GM23338 (cell line): ENCODE data around the gene PSTK.

Source experiments
- CREB1 ChIP-seq: fragments of 250-450 bp; sonication (Bioruptor Pico); IDR thresholded peaks from 2 replicates; pipeline ENCODE4 v1.5.0; 2020; ENCODE audit warnings: low read depth, mild to moderate bottlenecking, moderate library complexity
- EZH2 ChIP-seq: fragments of 200-600 bp; sonication (generic); IDR thresholded peaks from one replicate; pipeline ENCODE4 v1.8.0; 2017; ENCODE audit warnings: antibody characterized with exemption, mild to moderate bottlenecking, low read depth; ENCODE audit not compliant: unreplicated experiment
- EZH2phosphoT487 ChIP-seq: fragments of 200-600 bp; sonication (generic); IDR thresholded peaks from one replicate; pipeline ENCODE4 v1.8.1; 2018; ENCODE audit warnings: antibody characterized with exemption; ENCODE audit not compliant: unreplicated experiment
- POLR2AphosphoS5 ChIP-seq: IDR thresholded peaks from 2 replicates; pipeline ENCODE4 v1.6.1; 2016; ENCODE audit warnings: antibody characterized with exemption, low read depth
- STAT1 ChIP-seq: IDR thresholded peaks from one replicate; pipeline ENCODE4 v1.6.1; 2016; ENCODE audit warnings: antibody characterized with exemption; ENCODE audit not compliant: unreplicated experiment
- TF ChIP-seq, protein P1 (sequence below), 2 experiments: fragments of 200-600 bp in 1 of 2; sonication (generic) in 1 of 2; conservative IDR thresholded peaks; 2 replicates each; pipeline versions ENCODE4 v1.5.1 to v1.6.1; 2016 to 2017; ENCODE audit warnings: antibody characterized with exemption in 2 of 2, low read depth in 2 of 2, mild to moderate bottlenecking in 2 of 2, moderate library complexity in 1 of 2
- TF ChIP-seq, protein P2 (sequence below): IDR thresholded peaks from one replicate; pipeline ENCODE4 v1.6.1; 2018; ENCODE audit warnings: antibody characterized with exemption; ENCODE audit not compliant: unreplicated experiment

DNA sequence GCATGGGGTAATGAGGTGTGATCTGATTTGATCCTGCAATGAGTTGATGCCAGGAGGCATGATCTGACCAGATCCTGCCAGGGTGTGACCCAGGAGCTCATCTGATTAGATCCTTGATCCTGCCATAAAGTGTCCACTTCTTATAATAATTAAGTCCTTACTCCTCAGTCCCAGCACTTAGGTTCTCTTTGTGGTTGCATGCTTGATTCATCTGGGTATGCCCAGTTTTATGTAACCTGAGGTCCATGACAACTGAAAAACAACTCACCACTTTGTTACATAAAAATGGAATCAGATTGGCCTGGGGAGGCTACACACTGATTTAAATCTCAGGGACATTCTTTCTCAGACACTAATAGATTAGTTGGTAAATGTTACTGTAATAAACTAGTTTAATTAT, 47.7 kb downstream of the PSTK start:
- TF ChIP-seq, protein P1, sequence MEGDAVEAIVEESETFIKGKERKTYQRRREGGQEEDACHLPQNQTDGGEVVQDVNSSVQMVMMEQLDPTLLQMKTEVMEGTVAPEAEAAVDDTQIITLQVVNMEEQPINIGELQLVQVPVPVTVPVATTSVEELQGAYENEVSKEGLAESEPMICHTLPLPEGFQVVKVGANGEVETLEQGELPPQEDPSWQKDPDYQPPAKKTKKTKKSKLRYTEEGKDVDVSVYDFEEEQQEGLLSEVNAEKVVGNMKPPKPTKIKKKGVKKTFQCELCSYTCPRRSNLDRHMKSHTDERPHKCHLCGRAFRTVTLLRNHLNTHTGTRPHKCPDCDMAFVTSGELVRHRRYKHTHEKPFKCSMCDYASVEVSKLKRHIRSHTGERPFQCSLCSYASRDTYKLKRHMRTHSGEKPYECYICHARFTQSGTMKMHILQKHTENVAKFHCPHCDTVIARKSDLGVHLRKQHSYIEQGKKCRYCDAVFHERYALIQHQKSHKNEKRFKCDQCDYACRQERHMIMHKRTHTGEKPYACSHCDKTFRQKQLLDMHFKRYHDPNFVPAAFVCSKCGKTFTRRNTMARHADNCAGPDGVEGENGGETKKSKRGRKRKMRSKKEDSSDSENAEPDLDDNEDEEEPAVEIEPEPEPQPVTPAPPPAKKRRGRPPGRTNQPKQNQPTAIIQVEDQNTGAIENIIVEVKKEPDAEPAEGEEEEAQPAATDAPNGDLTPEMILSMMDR (conservative IDR thresholded peaks at IDR 0.05; ENCODE audit: low read depth in 2 of 2), result no peak
- TF ChIP-seq EZH2 (no peak), POLR2AphosphoS5 (no peak), EZH2phosphoT487 (no peak), CREB1 (no peak), STAT1 (no peak)
- TF ChIP-seq, protein P2, sequence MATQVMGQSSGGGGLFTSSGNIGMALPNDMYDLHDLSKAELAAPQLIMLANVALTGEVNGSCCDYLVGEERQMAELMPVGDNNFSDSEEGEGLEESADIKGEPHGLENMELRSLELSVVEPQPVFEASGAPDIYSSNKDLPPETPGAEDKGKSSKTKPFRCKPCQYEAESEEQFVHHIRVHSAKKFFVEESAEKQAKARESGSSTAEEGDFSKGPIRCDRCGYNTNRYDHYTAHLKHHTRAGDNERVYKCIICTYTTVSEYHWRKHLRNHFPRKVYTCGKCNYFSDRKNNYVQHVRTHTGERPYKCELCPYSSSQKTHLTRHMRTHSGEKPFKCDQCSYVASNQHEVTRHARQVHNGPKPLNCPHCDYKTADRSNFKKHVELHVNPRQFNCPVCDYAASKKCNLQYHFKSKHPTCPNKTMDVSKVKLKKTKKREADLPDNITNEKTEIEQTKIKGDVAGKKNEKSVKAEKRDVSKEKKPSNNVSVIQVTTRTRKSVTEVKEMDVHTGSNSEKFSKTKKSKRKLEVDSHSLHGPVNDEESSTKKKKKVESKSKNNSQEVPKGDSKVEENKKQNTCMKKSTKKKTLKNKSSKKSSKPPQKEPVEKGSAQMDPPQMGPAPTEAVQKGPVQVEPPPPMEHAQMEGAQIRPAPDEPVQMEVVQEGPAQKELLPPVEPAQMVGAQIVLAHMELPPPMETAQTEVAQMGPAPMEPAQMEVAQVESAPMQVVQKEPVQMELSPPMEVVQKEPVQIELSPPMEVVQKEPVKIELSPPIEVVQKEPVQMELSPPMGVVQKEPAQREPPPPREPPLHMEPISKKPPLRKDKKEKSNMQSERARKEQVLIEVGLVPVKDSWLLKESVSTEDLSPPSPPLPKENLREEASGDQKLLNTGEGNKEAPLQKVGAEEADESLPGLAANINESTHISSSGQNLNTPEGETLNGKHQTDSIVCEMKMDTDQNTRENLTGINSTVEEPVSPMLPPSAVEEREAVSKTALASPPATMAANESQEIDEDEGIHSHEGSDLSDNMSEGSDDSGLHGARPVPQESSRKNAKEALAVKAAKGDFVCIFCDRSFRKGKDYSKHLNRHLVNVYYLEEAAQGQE, result no peak
